SKM-1 (cell line): ENCODE data around the gene TYW3.

ENCODE experiments used
- DNase-seq: peaks from one replicate; lab custom pipeline; 2025; ENCODE audit not compliant: unreplicated experiment; lab: John Stamatoyannopoulos, UW

Gene TYW3

GRCh38 chr1:74780594-74780993, 47.6 kb downstream of the TYW3 start:
- DNase-seq, result no peak

DNA sequence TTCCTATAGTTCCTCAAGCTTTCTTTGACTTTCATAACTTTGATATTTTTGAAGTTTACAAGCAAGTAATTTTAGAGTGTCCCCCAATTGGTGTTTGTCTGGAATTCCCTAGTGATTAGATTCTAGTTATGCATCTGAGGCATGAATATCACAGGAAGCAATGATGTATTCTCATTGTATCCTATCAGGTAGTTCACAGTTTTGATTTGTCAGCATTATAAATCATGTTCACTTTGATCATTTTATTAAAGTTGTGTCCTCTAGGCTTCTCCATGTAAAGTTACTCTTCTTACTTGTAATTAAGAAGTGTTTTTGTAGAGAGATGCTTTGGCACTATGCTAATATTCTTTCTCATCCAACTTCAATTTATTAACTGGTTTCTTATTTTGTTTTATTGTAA, 53.0 kb downstream of the TYW3 start:
- DNase-seq, result no peak

DNA sequence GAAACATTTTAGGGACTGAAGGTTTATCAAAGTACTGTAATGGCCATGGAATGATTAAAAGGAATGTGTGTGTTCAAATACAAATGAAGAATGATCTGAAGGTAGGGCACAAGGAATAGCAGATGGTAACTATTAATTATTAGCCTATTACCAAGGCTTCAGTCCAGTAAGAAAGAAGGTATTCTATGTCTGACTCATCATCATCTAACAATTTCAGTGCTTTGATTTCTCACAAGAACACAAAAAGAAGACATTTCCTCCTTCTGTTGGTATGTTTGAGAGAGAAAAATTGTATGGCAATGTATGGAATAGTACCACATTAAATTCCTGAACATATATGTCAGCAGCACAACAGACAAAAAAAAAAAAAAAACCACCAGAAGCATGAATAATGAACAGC, 57.5 kb downstream of the TYW3 start:
- DNase-seq, result no peak

DNA sequence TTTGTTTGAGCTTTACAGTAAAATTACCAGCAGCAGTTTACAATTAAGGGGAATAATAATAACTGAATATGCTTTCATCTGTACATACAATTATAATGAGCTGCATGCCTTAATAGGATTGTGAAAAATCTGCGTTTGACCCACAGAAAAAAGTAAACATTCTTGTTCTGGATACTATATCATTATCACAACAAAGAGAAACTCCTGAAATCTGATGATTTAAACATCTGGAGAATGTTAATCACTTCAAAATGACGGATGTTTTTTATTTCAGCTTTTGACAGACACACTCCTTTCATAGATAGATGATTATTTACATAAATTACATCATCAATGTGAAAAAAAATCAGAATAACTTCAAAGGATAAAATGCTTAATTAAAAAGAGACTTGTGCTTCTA, 58.5 kb downstream of the TYW3 start:
- DNase-seq, result no peak

GRCh38 chr1:74799119-74799657, 66.2 kb downstream of the TYW3 start:
- DNase-seq, result no peak

DNA sequence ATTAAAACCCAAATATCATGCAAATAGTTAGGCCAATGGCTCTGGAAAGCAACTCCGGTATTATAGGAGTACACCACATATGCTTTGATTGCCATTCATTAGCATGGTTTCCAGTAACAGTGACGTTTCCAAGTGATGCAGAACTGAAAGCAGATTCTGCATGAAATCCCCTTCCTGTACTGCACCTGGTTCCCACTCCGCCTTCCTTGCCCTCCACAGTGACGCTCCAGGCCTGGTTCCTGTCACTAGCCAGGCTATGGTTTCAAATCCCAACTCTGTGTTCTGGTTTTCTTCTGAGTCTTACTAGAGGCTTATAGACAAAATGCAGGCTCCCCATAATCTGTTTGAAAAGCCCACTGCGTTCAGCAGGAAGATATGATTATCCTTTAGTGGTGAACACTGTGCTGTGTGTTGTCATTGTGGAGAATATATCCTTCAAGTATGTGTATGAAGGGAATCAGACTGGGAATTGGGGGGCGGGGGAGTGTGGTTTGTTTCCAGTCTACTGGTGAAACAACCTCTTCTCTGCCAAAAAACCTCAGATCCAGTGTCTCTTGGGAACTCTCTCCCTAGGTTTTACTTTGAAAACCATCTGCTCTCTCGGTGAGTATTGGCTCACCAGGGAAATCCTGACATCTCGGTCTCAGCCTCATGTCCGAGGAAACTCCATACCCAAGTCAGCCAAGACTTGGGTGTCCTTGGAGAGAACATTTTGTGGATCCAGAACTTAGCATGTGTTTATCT, 78.7 kb downstream of the TYW3 start:
- DNase-seq, result no peak

- no peak for DNase-seq
These were observed 79.2 kb downstream of the TYW3 start for GRCh38 chr1:74812180-74812541.
